Right lobe of liver (tissue), 4 donors: Measurements from ENCODE around the gene MAPT.

Experiments
- POLR2A ChIP-seq: fragments of 450-650 bp; IDR thresholded peaks from one replicate; pipeline ENCODE4 v1.6.1; 2017; ENCODE audit warnings: antibody characterized with exemption, mild to moderate bottlenecking
- TF ChIP-seq, protein P1 (sequence below), 4 donors: fragments of 200-600 bp in 3 of 4; fragments of 450-650 bp in 1 of 4; IDR thresholded peaks; one replicate each; pipeline versions ENCODE4 v1.5.1 to v1.8.0; 2016 to 2022; ENCODE audit warnings: antibody characterized with exemption in 4 of 4, mild to moderate bottlenecking in 2 of 4
- donor health status: DM: no; HTN: no; CAD: no.
- donor health status: DM: no; HTN: no; CAD: no.
- donor health status: DM: no; HTN: yes; CAD: no.

DNA sequence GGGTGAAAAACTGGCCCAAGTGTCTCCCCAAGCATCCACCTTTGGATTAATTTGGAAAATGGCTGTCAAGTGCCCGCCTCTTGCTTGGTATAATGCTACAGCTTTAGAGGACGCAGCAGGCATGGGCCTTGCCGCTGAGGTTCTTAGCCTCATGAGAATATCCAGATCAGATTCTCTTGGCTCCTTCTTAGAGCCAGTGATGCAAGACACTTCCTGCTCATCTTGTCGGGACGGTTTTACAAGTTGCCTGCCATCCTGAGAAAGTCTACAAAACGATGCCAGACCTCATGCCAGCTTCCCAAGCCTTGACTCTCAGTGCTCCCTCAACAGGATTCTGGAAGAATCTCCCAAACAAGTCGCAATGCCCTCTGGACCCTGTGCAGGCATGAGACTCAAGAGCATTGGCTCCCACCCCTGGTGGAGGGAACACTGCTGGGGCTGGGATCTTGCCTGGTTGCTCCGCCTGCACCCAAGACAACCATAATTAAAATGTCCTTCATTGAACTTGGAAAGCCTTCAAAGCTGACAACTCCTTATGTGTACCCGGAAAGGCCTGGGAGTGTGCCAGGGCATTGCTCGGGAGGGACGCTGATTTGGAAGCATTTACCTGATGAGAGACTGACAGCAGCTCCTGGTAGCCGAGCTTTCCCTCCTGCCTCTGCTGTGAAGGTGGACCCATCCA is 78.9 kb downstream of the MAPT start:
- TF ChIP-seq, protein P1, sequence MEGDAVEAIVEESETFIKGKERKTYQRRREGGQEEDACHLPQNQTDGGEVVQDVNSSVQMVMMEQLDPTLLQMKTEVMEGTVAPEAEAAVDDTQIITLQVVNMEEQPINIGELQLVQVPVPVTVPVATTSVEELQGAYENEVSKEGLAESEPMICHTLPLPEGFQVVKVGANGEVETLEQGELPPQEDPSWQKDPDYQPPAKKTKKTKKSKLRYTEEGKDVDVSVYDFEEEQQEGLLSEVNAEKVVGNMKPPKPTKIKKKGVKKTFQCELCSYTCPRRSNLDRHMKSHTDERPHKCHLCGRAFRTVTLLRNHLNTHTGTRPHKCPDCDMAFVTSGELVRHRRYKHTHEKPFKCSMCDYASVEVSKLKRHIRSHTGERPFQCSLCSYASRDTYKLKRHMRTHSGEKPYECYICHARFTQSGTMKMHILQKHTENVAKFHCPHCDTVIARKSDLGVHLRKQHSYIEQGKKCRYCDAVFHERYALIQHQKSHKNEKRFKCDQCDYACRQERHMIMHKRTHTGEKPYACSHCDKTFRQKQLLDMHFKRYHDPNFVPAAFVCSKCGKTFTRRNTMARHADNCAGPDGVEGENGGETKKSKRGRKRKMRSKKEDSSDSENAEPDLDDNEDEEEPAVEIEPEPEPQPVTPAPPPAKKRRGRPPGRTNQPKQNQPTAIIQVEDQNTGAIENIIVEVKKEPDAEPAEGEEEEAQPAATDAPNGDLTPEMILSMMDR (IDR thresholded peaks at IDR 0.05) = no peak
- no peak for TF ChIP-seq POLR2A
